Stimulated activated CD4-positive, alpha-beta T cell treated with anti-CD3 and anti-CD28 coated beads, Interleukin-2, amount 100 ng/mL, for 24 hours (primary cell): ENCODE measurements around the gene LMO2.

Experiments
- DNase-seq, 2 donors: peaks; one replicate each; pipeline ENCODE4 v3.0.0-alpha.2; 2020

Gene LMO2

GRCh38 chr11:33912405-33913361, 20.8 kb upstream of the LMO2 start:
- DNase-seq, result no peak

- no peak for DNase-seq
Measured at GRCh38 chr11:33910958-33911339, 19.1 kb upstream of the LMO2 start.

GRCh38 chr11:33910296-33910957, 18.6 kb upstream of the LMO2 start:
- no peak for DNase-seq

- DNase-seq, result no peak
Measured at GRCh38 chr11:33909552-33909951, 17.7 kb upstream of the LMO2 start.

GRCh38 chr11:33909150-33909549, 17.3 kb upstream of the LMO2 start:
- DNase-seq, result no peak

GRCh38 chr11:33907421-33907820, 15.5 kb upstream of the LMO2 start:
- no peak for DNase-seq

GRCh38 chr11:33906484-33907186, 14.8 kb upstream of the LMO2 start:
- no peak for DNase-seq

- no peak for DNase-seq
Measured at GRCh38 chr11:33904102-33904501, 12.2 kb upstream of the LMO2 start.

GRCh38 chr11:33900159-33900840, 8.4 kb upstream of the LMO2 start:
- DNase-seq, result no peak

- no peak for DNase-seq
Measured at GRCh38 chr11:33899400-33900037, 7.6 kb upstream of the LMO2 start.

- DNase-seq, result no peak
Measured at GRCh38 chr11:33898957-33899356, 7.1 kb upstream of the LMO2 start.

GRCh38 chr11:33897761-33898375, 6.0 kb upstream of the LMO2 start:
- no peak for DNase-seq

GRCh38 chr11:33896911-33897310, 5.0 kb upstream of the LMO2 start:
- no peak for DNase-seq

GRCh38 chr11:33895752-33896137, 3.9 kb upstream of the LMO2 start:
- DNase-seq, result no peak

GRCh38 chr11:33894398-33894746, 2.5 kb upstream of the LMO2 start:
- no peak for DNase-seq

- peak; percentile 76 to 78 for DNase-seq
Measured at GRCh38 chr11:33893711-33894397, 2.0 kb upstream of the LMO2 start.

GRCh38 chr11:33892906-33893594, 1.2 kb upstream of the LMO2 start:
- DNase-seq, result no peak

- no peak for DNase-seq
Measured at GRCh38 chr11:33889821-33890378, 2.0 kb downstream of the LMO2 start.

GRCh38 chr11:33889296-33889695, 2.6 kb downstream of the LMO2 start:
- no peak for DNase-seq

- DNase-seq, result no peak
Measured at GRCh38 chr11:33887886-33888285, 4.0 kb downstream of the LMO2 start.
